HepG2 (cell line): ENCODE results near the gene SLCO4A1. TPM values are rescaled to one million over a fixed set of nuclear protein-coding genes. Genes with fewer than 3 reads are reported as not detected.
A peak's percentile ranks its signal among the peaks of the same experiment; 100 is the strongest.

Experiments
- ATAC-seq: fragments of 200-7000 bp; cut with Tn5 transposase; 3 replicates; pipeline ENCODE4 v1.9.1; 2020; ENCODE audit warnings: mild to moderate bottlenecking, moderate library complexity
- BruUV-seq: library from RNA; stranded (reverse); fragments of 400-500 nt; replicated peaks from 2 replicates; lab custom pipeline; 2021; lab: Mats Ljungman, UMichigan
- CTCF ChIA-PET: fragments of 300-600 bp; formaldehyde crosslinking; extraction: SDS; loops from one replicate; lab custom pipeline; 2021; ENCODE audit warnings: low total read pairs, inconsistent platforms, low intra/inter-chr PET ratio; lab: Yijun Ruan, JAX
- POLR2A ChIA-PET: fragments of 350-600 bp; sonication (Branson Sonifier 250); formaldehyde crosslinking; loops from one replicate; lab custom pipeline; 2020; ENCODE audit warnings: antibody characterized with exemption, inconsistent platforms; lab: Yijun Ruan, JAX
- DNase-seq: peaks from one replicate; pipeline ENCODE4 v3.0.0-alpha.2; 2015; ENCODE audit warnings: low spot score
- FAIRE-seq: peaks from 3 replicates; lab custom pipeline; 2011; peaks lifted over from hg19 to GRCh38; lab: Jason Lieb, UNC
- H2AFZ ChIP-seq: one replicate; pipeline ENCODE4 v1.6.1; 2011; ENCODE audit warnings: low read length, inconsistent platforms
- H3K27ac ChIP-seq: fragments of 300-600 bp; 3 replicates; pipeline ENCODE4 v1.8.0; 2011; ENCODE audit warnings: mixed run types, mild to moderate bottlenecking, mixed read lengths, low read length, inconsistent platforms; ENCODE audit not compliant: insufficient read depth; ENCODE audit errors: extremely low read length
- H3K27me3 ChIP-seq, 2 experiments: fragments of 200-600 bp in 1 of 2; 2 replicates in 1 of 2; 3 replicates in 1 of 2; pipeline versions ENCODE4 v1.6.0 to v1.8.0; 2011; ENCODE audit warnings: low read length in 2 of 2, mild to moderate bottlenecking in 2 of 2, moderate library complexity in 2 of 2, inconsistent platforms in 1 of 2; ENCODE audit not compliant: insufficient read depth in 2 of 2, control insufficient read depth in 1 of 2
- H3K36me3 ChIP-seq, 2 experiments: fragments of 200-600 bp in 1 of 2; replicated peaks in 1 of 2; 2 replicates in 1 of 2; 3 replicates in 1 of 2; pipeline versions ENCODE4 v1.5.1 to v1.8.0; 2011; ENCODE audit warnings: low read length in 2 of 2, inconsistent platforms in 1 of 2; ENCODE audit not compliant: insufficient read depth in 2 of 2, control insufficient read depth in 1 of 2
- H3K4me1 ChIP-seq: 2 replicates; pipeline ENCODE4 v1.5.1; 2012; ENCODE audit warnings: low read length, inconsistent platforms; ENCODE audit not compliant: insufficient read depth
- H3K4me2 ChIP-seq: 2 replicates; pipeline ENCODE4 v1.6.0; 2011; ENCODE audit warnings: low read depth, low read length, inconsistent platforms
- H3K4me3 ChIP-seq, 3 experiments: fragments of 200-600 bp in 1 of 3; sonication (generic), shearing (Covaris generic) in 1 of 3; replicated peaks in 1 of 3; 2 replicates each; pipeline ENCODE4 v1.5.1; 2011 to 2016; ENCODE audit warnings: low read length in 3 of 3, inconsistent platforms in 2 of 3, low read depth in 2 of 3, mild to moderate bottlenecking in 2 of 3, control low read depth in 1 of 3, mixed read lengths in 1 of 3; ENCODE audit not compliant: insufficient read depth in 1 of 3
- H3K79me2 ChIP-seq: one replicate; pipeline ENCODE4 v1.6.1; 2011; ENCODE audit warnings: low read length, inconsistent platforms; ENCODE audit not compliant: insufficient read depth
- H3K9ac ChIP-seq: 2 replicates; pipeline ENCODE4 v1.6.0; 2011; ENCODE audit warnings: mild to moderate bottlenecking, low read depth, low read length, inconsistent platforms; ENCODE audit not compliant: insufficient read depth
- H3K9me3 ChIP-seq: 2 replicates; pipeline ENCODE4 v1.5.1; 2012; ENCODE audit warnings: mild to moderate bottlenecking, low read length
- H4K20me1 ChIP-seq: 2 replicates; pipeline ENCODE4 v1.6.0; 2011; ENCODE audit warnings: inconsistent platforms, mild to moderate bottlenecking, low read length, moderate library complexity; ENCODE audit not compliant: insufficient read depth
- FOXP4 ChIP-seq: sonication (generic); formaldehyde crosslinking; IDR thresholded peaks from 2 replicates; pipeline ENCODE4 v1.4.0; 2020; ENCODE audit warnings: missing genetic modification reagents
- HOXA5 ChIP-seq: sonication (generic); formaldehyde crosslinking; IDR thresholded peaks from 2 replicates; pipeline ENCODE4 v1.4.0; 2020; ENCODE audit warnings: missing genetic modification reagents
- LCORL ChIP-seq, 2 experiments: fragments of 450-650 bp in 1 of 2; sonication (generic) in 1 of 2; formaldehyde crosslinking in 1 of 2; IDR thresholded peaks; 2 replicates each; pipeline versions ENCODE4 v1.5.0 to v1.6.1; 2017 to 2020; ENCODE audit warnings: antibody characterized with exemption in 1 of 2, missing genetic modification reagents in 1 of 2
- PHB2 ChIP-seq: fragments of 450-650 bp; IDR thresholded peaks from 2 replicates; pipeline ENCODE4 v1.6.1; 2018; ENCODE audit not compliant: partially characterized antibody
- ZC3H4 ChIP-seq: sonication (generic); formaldehyde crosslinking; IDR thresholded peaks from 2 replicates; pipeline ENCODE4 v1.4.0; 2020; ENCODE audit warnings: missing genetic modification reagents, borderline replicate concordance
- ZNF761 ChIP-seq: sonication (generic); formaldehyde crosslinking; conservative IDR thresholded peaks from 2 replicates; pipeline ENCODE4 v1.4.0; 2020; ENCODE audit warnings: mild to moderate bottlenecking, missing genetic modification reagents
- WGBS: methylation state at CpG from one replicate; pipeline ENCODE4 v1.1.6; 2017; ENCODE audit warnings: low lambda C conversion rate; 5-methylcytosine and 5-hydroxymethylcytosine counted together
- in situ Hi-C: cut with HindIII; loops from 2 replicates; pipeline ENCODE4 v1.10.0; 2017; ENCODE audit warnings: low pct_unique_long_range_greater_than_20kb; ENCODE audit not compliant: extremely low pct_ligation_motif_present
- intact Hi-C: fragments of 100-400 bp; cut with micrococcal nuclease; formaldehyde crosslinking; loops from one replicate; pipeline ENCODE4 v1.10.0; 2022; ENCODE audit not compliant: unreplicated experiment
- polyA plus RNA-seq, 8 experiments: library from polyadenylated mRNA; depleted of rRNA in 3 of 8; stranded (reverse) in 7 of 8; unstranded in 1 of 8; fragments of >200 nt; fragmentation: Illumina TruSeq in 4 of 8; extraction: Trizol in 4 of 8; gene quantifications; 2 replicates each; pipeline versions ENCODE4 v1.2.1 to v1.2.3, GENCODE V29; 2011 to 2016; ENCODE audit warnings: low read depth in 4 of 8, missing spikeins in 1 of 8, mixed read lengths in 1 of 8; ENCODE audit not compliant: insufficient read depth in 1 of 8
- total RNA-seq, 5 experiments: library from RNA; depleted of rRNA; stranded (reverse); fragments of >200 nt; fragmentation: Illumina TruSeq; extraction: Trizol; gene quantifications; 2 replicates each; pipeline ENCODE4 v1.2.3, GENCODE V29; 2016; ENCODE audit warnings: low read depth in 1 of 5
- TF ChIP-seq, protein P1 (sequence below), 2 experiments: sonication (generic) in 1 of 2; formaldehyde crosslinking in 1 of 2; IDR thresholded peaks; 2 replicates each; pipeline versions ENCODE4 v1.4.0 to v1.6.1; 2016 to 2020; ENCODE audit warnings: borderline replicate concordance in 1 of 2, low read depth in 1 of 2, mild to moderate bottlenecking in 1 of 2, missing genetic modification reagents in 1 of 2
- TF ChIP-seq, protein P2 (sequence below): sonication (generic); formaldehyde crosslinking; IDR thresholded peaks from 2 replicates; pipeline ENCODE4 v1.9.0; 2021; ENCODE audit warnings: missing genetic modification reagents, borderline replicate concordance

The SLCO4A1 gene
- total and polyA plus RNA-seq, 2 of the 13 experiments (the other 11 are each of a cell fraction or from before 2014, with no cell fraction given): 55.5 to 112 TPM

DNA sequence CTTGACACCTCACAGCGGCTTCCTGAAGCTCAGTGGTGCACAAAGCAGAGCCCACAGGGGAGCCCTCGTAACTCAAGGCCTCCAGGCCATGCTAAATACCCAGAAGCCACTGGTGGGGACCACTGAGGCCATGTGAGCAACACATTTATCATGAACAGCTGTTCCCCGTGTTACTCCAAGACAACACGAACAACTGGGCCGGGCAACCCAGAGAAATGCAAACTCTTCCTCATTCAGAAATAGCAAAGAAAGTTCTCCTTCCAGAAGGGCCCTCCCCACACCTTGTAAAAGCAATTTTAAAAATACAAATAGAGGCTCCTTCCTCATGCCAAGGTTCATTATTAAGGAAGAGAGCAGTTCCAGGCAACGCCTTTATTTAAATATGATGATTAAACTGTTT lies 36.3 kb upstream of the SLCO4A1 start:
- no peak for ATAC-seq
- POLR2A ChIA-PET: interaction anchor here (1.3 kb wide), 1 partner anchor 18 kb away, joined by 3 read pairs; no protein-coding TSS in a partner anchor
- intact Hi-C loops: no loop called here

GRCh38 chr20:62606551-62607201 lies 35.6 kb upstream of the SLCO4A1 start:
- ATAC-seq: peak; percentile 41
- intact Hi-C loops: no loop called here
- TF ChIP-seq LCORL (IDR thresholded peaks at IDR 0.05) (no peak), LCORL (CRISPR knock-in tag; IDR thresholded peaks at IDR 0.05) (peak; percentile 53), PHB2 (no peak), ZNF761 (CRISPR knock-in tag) (peak; percentile 54; the same call in 1 of the 2 replicates), HOXA5 (no peak), FOXP4 (no peak)
- TF ChIP-seq, protein P1, sequence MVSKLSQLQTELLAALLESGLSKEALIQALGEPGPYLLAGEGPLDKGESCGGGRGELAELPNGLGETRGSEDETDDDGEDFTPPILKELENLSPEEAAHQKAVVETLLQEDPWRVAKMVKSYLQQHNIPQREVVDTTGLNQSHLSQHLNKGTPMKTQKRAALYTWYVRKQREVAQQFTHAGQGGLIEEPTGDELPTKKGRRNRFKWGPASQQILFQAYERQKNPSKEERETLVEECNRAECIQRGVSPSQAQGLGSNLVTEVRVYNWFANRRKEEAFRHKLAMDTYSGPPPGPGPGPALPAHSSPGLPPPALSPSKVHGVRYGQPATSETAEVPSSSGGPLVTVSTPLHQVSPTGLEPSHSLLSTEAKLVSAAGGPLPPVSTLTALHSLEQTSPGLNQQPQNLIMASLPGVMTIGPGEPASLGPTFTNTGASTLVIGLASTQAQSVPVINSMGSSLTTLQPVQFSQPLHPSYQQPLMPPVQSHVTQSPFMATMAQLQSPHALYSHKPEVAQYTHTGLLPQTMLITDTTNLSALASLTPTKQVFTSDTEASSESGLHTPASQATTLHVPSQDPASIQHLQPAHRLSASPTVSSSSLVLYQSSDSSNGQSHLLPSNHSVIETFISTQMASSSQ (IDR thresholded peaks at IDR 0.05; ENCODE audit: low read depth): no peak
- TF ChIP-seq, protein P1 (CRISPR knock-in tag; IDR thresholded peaks at IDR 0.05; ENCODE audit: borderline replicate concordance): 0 out of 2 replicates have a peak, but pooled peaks have one; percentile 23

More for the DNA sequence above, 36.3 kb upstream of the SLCO4A1 start:
- Histone ChIP-seq H4K20me1 (no peaks in the 10 kb centered on the region; the same call in 1 of the 2 replicates), H3K4me3 (no peak overlapping the region), H3K4me1 (peaks cover 11% of the 10 kb centered on the region), H3K27me3 (peaks cover 37 to 92% of the 10 kb centered on the region in 2 experiments), H3K9ac (no peak overlapping the region), H3K79me2 (no peaks in the 10 kb centered on the region), H3K4me2 (no peak overlapping the region), H3K27ac (no peak overlapping the region), H3K9me3 (no peaks in the 10 kb centered on the region), H3K36me3 (no peaks in the 10 kb centered on the region), H2AFZ (no peak overlapping the region)
- CTCF ChIA-PET: no interaction called here
- FAIRE-seq (no peak), DNase-seq (no peak)
- in situ Hi-C loops: no loop called here
- WGBS: 41% methylated on average over 6 of the region's 6 CpGs
- BruUV-seq: no TSS peak
- TF ChIP-seq ZC3H4 (CRISPR knock-in tag): no peak
- TF ChIP-seq, protein P2, sequence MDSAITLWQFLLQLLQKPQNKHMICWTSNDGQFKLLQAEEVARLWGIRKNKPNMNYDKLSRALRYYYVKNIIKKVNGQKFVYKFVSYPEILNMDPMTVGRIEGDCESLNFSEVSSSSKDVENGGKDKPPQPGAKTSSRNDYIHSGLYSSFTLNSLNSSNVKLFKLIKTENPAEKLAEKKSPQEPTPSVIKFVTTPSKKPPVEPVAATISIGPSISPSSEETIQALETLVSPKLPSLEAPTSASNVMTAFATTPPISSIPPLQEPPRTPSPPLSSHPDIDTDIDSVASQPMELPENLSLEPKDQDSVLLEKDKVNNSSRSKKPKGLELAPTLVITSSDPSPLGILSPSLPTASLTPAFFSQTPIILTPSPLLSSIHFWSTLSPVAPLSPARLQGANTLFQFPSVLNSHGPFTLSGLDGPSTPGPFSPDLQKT (CRISPR knock-in tag): no peak
- TF ChIP-seq, all 625 proteins: peak for 0

More at GRCh38 chr20:62606551-62607201, 35.6 kb upstream of the SLCO4A1 start:
- CTCF ChIA-PET: no interaction called here
- in situ Hi-C loops: no loop called here
- peak overlapping the region in 1 of 3 experiments; percentile 15; a peak in 1 of 6 replicates for H3K4me3 ChIP-seq
- FAIRE-seq (no peak), DNase-seq (no peak)
- no peaks in the 10 kb centered on the region for H3K36me3 ChIP-seq
- 4% methylated on average over 24 of the region's 31 CpGs for WGBS
- H3K27me3 ChIP-seq: peaks cover 37 to 92% of the 10 kb centered on the region in 2 experiments
- no peak overlapping the region for H2AFZ ChIP-seq
- BruUV-seq: no TSS peak
- H3K4me2 ChIP-seq: 0 out of 2 replicates have a peak overlapping the region, but pooled peaks have one; percentile 4
- peaks cover 11% of the 10 kb centered on the region for H3K4me1 ChIP-seq
- no peak overlapping the region for H3K9ac ChIP-seq
- POLR2A ChIA-PET: interaction anchor here (1.3 kb wide), 1 partner anchor 17 kb away, joined by 3 read pairs; no protein-coding TSS in a partner anchor
- no peak overlapping the region for H3K27ac ChIP-seq
- H3K9me3 ChIP-seq: no peaks in the 10 kb centered on the region
- no peaks in the 10 kb centered on the region; the same call in 1 of the 2 replicates for H4K20me1 ChIP-seq
- no peaks in the 10 kb centered on the region for H3K79me2 ChIP-seq
